HFF-Myc (cell line): ENCODE results near the gene UBE2G2.

Experiments
- DNase-seq: peaks from one replicate; pipeline ENCODE4 v3.0.0-alpha.2; 2011; ENCODE audit warnings: low read depth; ENCODE audit errors: extremely low read depth
- H3K4me3 ChIP-seq: replicated peaks from 2 replicates; pipeline ENCODE4 v1.5.1; 2011; ENCODE audit warnings: low read depth, mild to moderate bottlenecking, control low read depth, low read length
- TF ChIP-seq, protein P1 (sequence below): IDR thresholded peaks from 2 replicates; pipeline ENCODE4 v1.5.1; 2012; ENCODE audit warnings: mild to moderate bottlenecking, low read depth, low read length, control low read depth; ENCODE audit errors: missing control alignments

UBE2G2 gene

DNA sequence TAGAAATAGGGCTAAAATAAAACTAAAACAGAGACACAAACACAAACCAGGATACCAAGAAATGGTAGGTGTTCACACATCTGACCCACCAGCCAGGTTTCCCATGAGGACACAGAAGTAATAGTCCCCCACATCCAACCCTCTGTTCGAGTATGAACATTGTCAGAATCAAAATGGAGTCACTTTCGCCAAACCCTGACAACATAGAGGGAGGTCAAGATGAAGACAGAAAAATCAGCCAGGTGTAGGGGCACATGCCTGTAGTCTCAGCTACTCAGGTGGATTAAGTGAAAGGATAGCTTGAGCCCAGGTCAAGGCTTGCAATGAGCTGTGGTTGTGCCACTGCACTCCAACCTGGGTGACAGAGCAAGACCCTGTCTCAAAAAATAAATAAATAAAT lies 3.8 kb downstream of the UBE2G2 start:
- no peak overlapping the region for H3K4me3 ChIP-seq
- TF ChIP-seq, protein P1, sequence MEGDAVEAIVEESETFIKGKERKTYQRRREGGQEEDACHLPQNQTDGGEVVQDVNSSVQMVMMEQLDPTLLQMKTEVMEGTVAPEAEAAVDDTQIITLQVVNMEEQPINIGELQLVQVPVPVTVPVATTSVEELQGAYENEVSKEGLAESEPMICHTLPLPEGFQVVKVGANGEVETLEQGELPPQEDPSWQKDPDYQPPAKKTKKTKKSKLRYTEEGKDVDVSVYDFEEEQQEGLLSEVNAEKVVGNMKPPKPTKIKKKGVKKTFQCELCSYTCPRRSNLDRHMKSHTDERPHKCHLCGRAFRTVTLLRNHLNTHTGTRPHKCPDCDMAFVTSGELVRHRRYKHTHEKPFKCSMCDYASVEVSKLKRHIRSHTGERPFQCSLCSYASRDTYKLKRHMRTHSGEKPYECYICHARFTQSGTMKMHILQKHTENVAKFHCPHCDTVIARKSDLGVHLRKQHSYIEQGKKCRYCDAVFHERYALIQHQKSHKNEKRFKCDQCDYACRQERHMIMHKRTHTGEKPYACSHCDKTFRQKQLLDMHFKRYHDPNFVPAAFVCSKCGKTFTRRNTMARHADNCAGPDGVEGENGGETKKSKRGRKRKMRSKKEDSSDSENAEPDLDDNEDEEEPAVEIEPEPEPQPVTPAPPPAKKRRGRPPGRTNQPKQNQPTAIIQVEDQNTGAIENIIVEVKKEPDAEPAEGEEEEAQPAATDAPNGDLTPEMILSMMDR, result no peak
- no peak for DNase-seq

DNA sequence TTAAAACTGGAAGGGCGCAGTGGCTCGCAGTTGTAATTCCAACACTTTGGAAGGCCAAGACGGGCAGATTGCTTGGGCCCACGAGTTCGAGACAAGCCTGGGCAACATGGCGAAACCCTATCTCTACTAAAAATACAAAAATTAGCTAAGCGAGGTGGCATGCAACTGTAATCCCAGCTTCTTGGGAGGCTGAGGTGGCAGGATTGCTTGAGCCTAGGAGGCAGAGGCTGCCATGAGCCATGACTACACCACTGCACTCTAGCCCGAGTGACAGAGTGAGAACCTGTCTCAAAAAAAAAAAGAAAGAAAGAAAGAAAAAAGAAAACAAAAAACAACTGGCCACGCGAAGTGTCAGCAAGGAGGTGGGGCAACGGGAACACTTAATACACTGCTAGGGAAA lies 6.3 kb downstream of the UBE2G2 start:
- no peak for DNase-seq
- TF ChIP-seq, protein P1, result no peak
- H3K4me3 ChIP-seq, result no peak overlapping the region

DNA sequence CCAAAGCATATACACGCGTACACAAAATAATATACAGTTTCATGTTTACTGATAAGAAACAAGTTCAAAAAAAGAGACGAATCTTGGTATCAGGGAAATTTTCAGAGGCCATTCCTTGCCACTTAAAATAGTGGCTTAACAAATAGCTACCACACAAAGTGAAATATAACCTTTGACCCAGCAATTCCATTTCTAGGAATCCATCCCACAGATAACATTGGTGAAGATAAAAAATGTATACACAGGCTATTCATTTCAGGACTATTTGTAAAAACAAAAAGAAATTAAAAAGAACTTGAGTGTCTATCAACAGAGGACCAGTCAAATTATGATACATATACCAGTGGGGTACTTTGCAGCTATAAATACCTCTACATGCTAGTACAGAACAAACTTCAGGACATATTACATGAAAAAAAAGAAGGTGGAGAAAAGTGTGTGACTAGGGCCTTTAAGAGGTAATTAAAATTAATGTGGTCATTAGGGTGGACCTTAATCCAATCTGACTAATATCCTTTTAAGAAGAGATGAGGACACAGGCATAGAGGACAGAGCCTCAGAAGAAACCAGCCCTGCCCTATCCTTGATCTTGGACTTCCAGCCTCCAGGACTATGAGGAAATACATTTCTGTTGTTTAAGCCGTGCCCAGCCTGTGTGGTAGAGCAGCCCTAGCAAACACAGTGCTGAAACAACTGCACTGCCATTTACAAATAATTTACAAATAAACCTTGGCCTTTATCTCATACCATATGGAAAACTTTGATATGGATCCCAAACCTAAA lies 7.8 kb downstream of the UBE2G2 start:
- no peak overlapping the region for H3K4me3 ChIP-seq
- TF ChIP-seq, protein P1, result no peak
- no peak for DNase-seq

DNA sequence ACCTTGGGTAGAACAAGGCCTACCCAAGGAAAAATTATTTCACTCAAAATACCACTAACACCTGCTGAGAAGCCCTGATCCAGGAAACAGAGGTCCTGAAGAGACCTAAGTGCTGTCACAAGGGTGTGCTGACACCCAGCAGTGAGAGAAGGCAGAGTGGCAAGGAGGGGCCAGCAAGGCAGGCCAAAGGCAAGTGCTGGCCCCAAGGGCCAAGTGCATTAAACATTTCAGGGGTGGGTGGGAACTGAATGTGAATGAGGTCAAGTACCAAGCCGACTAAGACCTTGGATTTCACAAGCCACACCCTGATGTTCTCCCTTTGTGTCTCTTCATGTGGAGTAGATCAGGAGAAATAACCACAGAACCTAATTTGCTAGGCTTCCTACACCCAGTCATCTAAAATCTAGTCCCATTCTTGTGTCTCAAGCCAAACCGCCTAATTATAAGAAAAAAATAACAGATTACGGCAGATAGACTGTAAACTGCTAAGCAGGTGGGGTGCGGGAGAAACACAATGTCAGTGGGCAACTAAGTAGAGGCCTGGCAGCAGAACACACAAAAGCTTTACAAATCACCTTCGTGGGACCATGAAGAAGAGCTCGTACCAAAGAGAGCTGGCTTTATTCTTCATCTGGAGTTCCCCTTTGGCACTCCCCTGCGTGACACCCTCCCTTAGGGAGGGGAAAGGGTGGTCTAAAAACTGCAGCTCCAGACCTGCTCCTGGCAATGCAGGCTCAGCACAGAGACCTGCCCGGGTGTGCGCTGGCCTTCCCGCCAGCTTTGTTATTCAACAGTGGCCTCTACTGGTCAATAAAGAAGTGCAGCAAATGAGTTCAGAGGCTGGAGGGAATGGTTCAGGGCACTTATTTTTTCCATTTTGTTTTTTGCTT lies 8.7 kb downstream of the UBE2G2 start:
- DNase-seq, result no peak
- TF ChIP-seq, protein P1, result peak; percentile 62
- H3K4me3 ChIP-seq, result no peak overlapping the region

DNA sequence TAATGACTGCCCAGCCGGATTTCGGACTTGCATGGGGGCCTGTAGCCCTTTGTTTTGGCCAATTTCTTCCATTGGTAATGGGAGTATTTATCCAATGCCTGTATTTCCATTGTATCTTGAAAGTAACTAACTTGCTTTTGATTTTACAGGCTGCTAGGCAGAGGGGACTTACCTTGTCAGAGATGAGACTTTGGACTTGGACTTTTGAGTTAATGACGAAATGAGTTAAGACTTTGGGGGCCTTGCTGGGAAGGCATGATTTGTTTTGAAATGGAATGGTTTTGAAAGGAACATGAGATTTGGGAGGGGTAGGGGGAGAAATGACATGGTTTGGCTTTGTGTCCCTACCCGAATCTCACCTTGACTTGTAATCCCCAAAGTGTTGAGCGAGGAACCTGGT lies 9.6 kb downstream of the UBE2G2 start:
- no peak for DNase-seq
- TF ChIP-seq, protein P1, result no peak

DNA sequence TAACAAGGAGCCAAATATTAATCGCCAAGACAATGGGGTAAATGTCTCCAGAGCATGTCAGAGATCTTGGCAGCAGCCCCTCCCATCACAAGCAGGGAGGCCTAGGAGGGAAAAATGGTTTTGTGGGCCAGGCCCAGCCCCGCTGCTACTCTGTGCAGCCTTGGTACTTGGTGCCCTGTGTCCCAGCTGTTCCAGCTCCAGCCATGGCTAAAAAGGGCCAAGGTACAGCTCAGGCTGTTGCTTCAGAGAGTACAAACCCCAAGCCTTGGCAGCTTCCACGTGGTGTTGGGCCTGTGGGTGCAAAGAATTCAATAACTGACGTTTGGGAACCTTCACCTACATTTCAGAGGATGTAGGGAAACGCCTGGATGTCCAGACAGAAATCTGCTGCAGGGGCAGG lies 10.4 kb downstream of the UBE2G2 start:
- DNase-seq, result no peak
- TF ChIP-seq, protein P1, result no peak
- no peak overlapping the region for H3K4me3 ChIP-seq

More for the DNA sequence above, 9.6 kb downstream of the UBE2G2 start:
- H3K4me3 ChIP-seq, result no peak overlapping the region
